Endothelial cell of umbilical vein (primary cell): Measurements from ENCODE around the gene LRP10. TPM values are rescaled to one million over a fixed set of nuclear protein-coding genes. Genes with fewer than 3 reads are reported as not detected.
A peak's percentile ranks its signal among the peaks of the same experiment; 100 is the strongest.

ENCODE experiments used
- BruUV-seq: library from RNA; stranded (reverse); fragments of 400-500 nt; replicated peaks from 2 replicates; lab custom pipeline; 2021; lab: Mats Ljungman, UMichigan
- CTCF ChIA-PET: fragments of 300-600, 350-600 bp; sonication (Branson Sonifier 250); formaldehyde crosslinking; loops from one replicate; lab custom pipeline; 2021; ENCODE audit warnings: antibody characterized with exemption, inconsistent platforms; lab: Charles Lee
- POLR2A ChIA-PET: fragments of 300-600, 350-600 bp; sonication (Branson Sonifier 250); formaldehyde crosslinking; loops from one replicate; lab custom pipeline; 2021; ENCODE audit warnings: antibody characterized with exemption, inconsistent platforms; lab: Charles Lee
- DNase-seq: peaks from one replicate; pipeline ENCODE4 v3.0.0-alpha.2; 2011; ENCODE audit warnings: low read depth, low spot score
- FAIRE-seq: peaks from 2 replicates; lab custom pipeline; 2011; peaks lifted over from hg19 to GRCh38; lab: Jason Lieb, UNC
- H2AFZ ChIP-seq: 2 replicates; pipeline ENCODE4 v1.6.0; 2012; ENCODE audit warnings: low read depth, low read length, control low read depth, inconsistent platforms
- H3K27ac ChIP-seq: 2 replicates; pipeline ENCODE4 v1.5.1; 2011; ENCODE audit warnings: low read depth, mild to moderate bottlenecking, control low read depth, low read length, moderate library complexity; ENCODE audit not compliant: insufficient read depth
- H3K27me3 ChIP-seq, 2 experiments: 2 replicates each; pipeline versions ENCODE4 v1.6.0 to v1.6.1; 2011; ENCODE audit warnings: low read length in 2 of 2, mixed read lengths in 1 of 2; ENCODE audit not compliant: control insufficient read depth in 2 of 2, insufficient read depth in 2 of 2
- H3K36me3 ChIP-seq, 2 experiments: 2 replicates in 1 of 2; 3 replicates in 1 of 2; pipeline ENCODE4 v1.5.1; 2011; ENCODE audit warnings: low read length in 2 of 2, mild to moderate bottlenecking in 1 of 2, moderate library complexity in 1 of 2; ENCODE audit not compliant: control insufficient read depth in 2 of 2, insufficient read depth in 2 of 2; ENCODE audit errors: extremely low read depth in 1 of 2
- H3K4me1 ChIP-seq: 3 replicates; pipeline ENCODE4 v1.5.1; 2011; ENCODE audit warnings: mild to moderate bottlenecking, low read length; ENCODE audit not compliant: control insufficient read depth, insufficient read depth; ENCODE audit errors: extremely low read depth
- H3K4me2 ChIP-seq: 2 replicates; pipeline ENCODE4 v1.6.1; 2011; ENCODE audit warnings: low read length, control low read depth, mixed read lengths; ENCODE audit not compliant: insufficient read depth
- H3K4me3 ChIP-seq, 3 experiments: fragments of 200-600 bp in 1 of 3; sonication (generic), shearing (Covaris generic) in 1 of 3; replicated peaks in 1 of 3; 2 replicates each; pipeline ENCODE4 v1.5.1; 2011 to 2016; ENCODE audit warnings: control low read depth in 3 of 3, low read length in 3 of 3, mild to moderate bottlenecking in 2 of 3, inconsistent platforms in 1 of 3, low read depth in 1 of 3, moderate library complexity in 1 of 3; ENCODE audit not compliant: insufficient read depth in 1 of 3
- H3K79me2 ChIP-seq: 2 replicates; pipeline ENCODE4 v1.6.0; 2012; ENCODE audit warnings: low read length, inconsistent platforms; ENCODE audit not compliant: control insufficient read depth, insufficient read depth
- H3K9ac ChIP-seq: replicated peaks from 2 replicates; pipeline ENCODE3; 2011; ENCODE audit warnings: low read length, control low read depth; ENCODE audit not compliant: insufficient read depth; ENCODE audit errors: extremely low read depth
- H3K9me1 ChIP-seq: replicated peaks from 3 replicates; pipeline ENCODE4 v1.6.0; 2011; ENCODE audit warnings: mild to moderate bottlenecking, low read length; ENCODE audit not compliant: control insufficient read depth, insufficient read depth; ENCODE audit errors: extremely low read depth
- H3K9me3 ChIP-seq: replicated peaks from 2 replicates; pipeline ENCODE4 v1.5.1; 2012; ENCODE audit warnings: low read length, inconsistent platforms; ENCODE audit not compliant: control insufficient read depth, insufficient read depth
- H4K20me1 ChIP-seq: replicated peaks from 2 replicates; pipeline ENCODE3; 2011; ENCODE audit warnings: mild to moderate bottlenecking, low read length; ENCODE audit not compliant: control insufficient read depth, insufficient read depth; ENCODE audit errors: extremely low read depth
- CTCF ChIP-seq, 2 donors: IDR thresholded peaks; 1 replicate in 1 of 2; 2 replicates in 1 of 2; pipeline ENCODE4 v1.5.1; 2011; ENCODE audit warnings: low read length in 2 of 2, mild to moderate bottlenecking in 2 of 2, moderate library complexity in 2 of 2, control low read depth in 1 of 2, inconsistent platforms in 1 of 2, low read depth in 1 of 2; ENCODE audit not compliant: insufficient read depth in 1 of 2; ENCODE audit errors: extremely low read depth in 1 of 2
- EZH2 ChIP-seq: IDR thresholded peaks from 2 replicates; pipeline ENCODE4 v1.6.1; 2012; ENCODE audit warnings: borderline replicate concordance, low read depth, mild to moderate bottlenecking, moderate library complexity, low read length, inconsistent platforms; ENCODE audit not compliant: severe bottlenecking
- FOS ChIP-seq: IDR thresholded peaks from 2 replicates; pipeline ENCODE4 v1.6.1; 2011; ENCODE audit warnings: mild to moderate bottlenecking, low read length, moderate library complexity, borderline replicate concordance; ENCODE audit not compliant: insufficient read depth
- JUN ChIP-seq: IDR thresholded peaks from 2 replicates; pipeline ENCODE4 v1.6.1; 2011; ENCODE audit warnings: borderline replicate concordance, low read depth; ENCODE audit not compliant: insufficient read length, insufficient read depth
- MYC ChIP-seq: IDR thresholded peaks from one replicate; pipeline ENCODE4 v1.6.1; 2011; ENCODE audit warnings: mild to moderate bottlenecking, low read depth, low read length
- POLR2A ChIP-seq: IDR thresholded peaks from 2 replicates; pipeline ENCODE4 v1.6.1; 2012; ENCODE audit warnings: low read depth, mild to moderate bottlenecking, control low read depth, low read length
- POLR2AphosphoS5 ChIP-seq: IDR thresholded peaks from 2 replicates; pipeline ENCODE4 v1.6.1; 2012; ENCODE audit warnings: low read depth, mild to moderate bottlenecking, control low read depth, low read length, moderate library complexity; ENCODE audit not compliant: insufficient read depth
- dilution Hi-C: fragments of 300-500 bp; cut with MboI; formaldehyde crosslinking; loops from one replicate; pipeline ENCODE4 v1.15.0; 2019; ENCODE audit warnings: low sequenced_read_pairs; ENCODE audit not compliant: extremely low pct_ligation_motif_present
- intact Hi-C: fragments of 100-400 bp; cut with micrococcal nuclease; formaldehyde crosslinking; loops from one replicate; pipeline ENCODE4 v1.10.0; 2022
- polyA plus RNA-seq, 4 experiments: library from polyadenylated mRNA; depleted of rRNA in 3 of 4; stranded (reverse) in 3 of 4; unstranded in 1 of 4; fragments of >200 nt; gene quantifications; 2 replicates each; pipeline versions ENCODE4 v1.2.1 to v1.2.3, GENCODE V29; 2011 to 2012; ENCODE audit warnings: missing spikeins in 1 of 4
- small RNA-seq: library from RNA; depleted of rRNA; stranded (forward); fragments of <200 nt; gene quantifications from one replicate; pipeline ENCODE3, GENCODE V24; 2012; ENCODE audit warnings: low replicate concordance, low read depth; ENCODE audit not compliant: insufficient read depth, insufficient read length
- total RNA-seq: library from RNA; stranded (reverse); gene quantifications from 2 replicates; pipeline ENCODE4 v1.2.3, GENCODE V29; 2021

Gene LRP10
- total and polyA plus RNA-seq, 2 donors (not counting 3 experiments of a cell fraction or from before 2014, with no cell fraction given) = 123 to 157 TPM

- TF ChIP-seq POLR2AphosphoS5 (no peak), MYC (no peak), FOS (no peak), POLR2A (no peak), JUN (no peak), CTCF (IDR thresholded peaks at IDR 0.05; ENCODE audit: extremely low read depth in 1 of 2, insufficient read depth in 1 of 2, low read depth in 1 of 2, low read length in 2 of 2) (no peak), EZH2 (no peak)
- peak overlapping the region; percentile 48 for H3K27ac ChIP-seq
- H3K9me3 ChIP-seq = no peaks in the 10 kb centered on the region
- H3K36me3 ChIP-seq = peaks cover 0 to 4% of the 10 kb centered on the region in 2 experiments
- dilution Hi-C loops = no loop called here
- CTCF ChIA-PET = interaction anchor here (0.7 to 3.1 kb wide), 27 partner anchors 11 to 369 kb away, joined by 3 to 46 read pairs (median 5); partner anchors contain the start of genes AJUBA, HAUS4 and RBM23
- peak overlapping the region; percentile 76 for H2AFZ ChIP-seq
- H3K4me2 ChIP-seq = peak overlapping the region; percentile 89
- BruUV-seq = no TSS peak
- peak overlapping the region; percentile 13 to 66 (median 18) for H3K4me3 ChIP-seq
- POLR2A ChIA-PET = interaction anchor here (0.6 to 1.9 kb wide), 8 partner anchors 10 to 386 kb away, joined by 3 to 12 read pairs (median 5); partner anchors contain the start of genes AJUBA, HAUS4 and RBM23
- no peak for DNase-seq
- H3K27me3 ChIP-seq = no peaks in the 10 kb centered on the region
- H3K9ac ChIP-seq = peak overlapping the region; percentile 52
- intact Hi-C loops = loop anchor here (1.0 to 5.0 kb wide), 8 partner anchors 11 to 1182 kb away; partner anchors contain the start of genes CDH24, DAD1, DCAF11 and NRL
- H3K4me1 ChIP-seq = peaks cover 16% of the 10 kb centered on the region
- peaks cover 16% of the 10 kb centered on the region for H3K79me2 ChIP-seq
- H3K9me1 ChIP-seq = no peaks in the 10 kb centered on the region
- FAIRE-seq = no peak
- H4K20me1 ChIP-seq = no peaks in the 10 kb centered on the region
Observed at GRCh38 chr14:22929961-22930364, 58.4 kb downstream of the LRP10 start.

Small RNA genes within 50 kb of the gene (small RNA-seq; reads per million reads assigned to genes)
- gene RF00019 = not detected

Other genes with a start within 250 kb of the LRP10 start
- gene OR6J1, start 227.4 kb upstream of the LRP10 start, total RNA-seq = not detected in 2 replicates
- gene OR6J1, start 227.4 kb upstream of the LRP10 start, polyA plus RNA-seq = not detected in 2 replicates
- gene OXA1L, start 105.1 kb upstream of the LRP10 start, total RNA-seq = 200 and 212 TPM in 2 replicates
- gene OXA1L, start 105.1 kb upstream of the LRP10 start, polyA plus RNA-seq = 294 and 328 TPM in 2 replicates
- gene SLC7A7, start 56.3 kb upstream of the LRP10 start, total RNA-seq = 18.5 and 22.5 TPM in 2 replicates
- gene SLC7A7, start 56.3 kb upstream of the LRP10 start, polyA plus RNA-seq = 94.0 and 103 TPM in 2 replicates
- gene MRPL52, start 41.9 kb upstream of the LRP10 start, total RNA-seq = 174 TPM in 2 replicates
- gene MRPL52, start 41.9 kb upstream of the LRP10 start, polyA plus RNA-seq = 81.1 and 127 TPM in 2 replicates
- 603 and 615 TPM in 2 replicates for gene MMP14, start 35.2 kb upstream of the LRP10 start, total RNA-seq
- gene MMP14, start 35.2 kb upstream of the LRP10 start, polyA plus RNA-seq = 501 and 506 TPM in 2 replicates
- 0.33 TPM in 1 of 2 replicates, not detected in the other for gene REM2, start 11.5 kb downstream of the LRP10 start, total RNA-seq
- 0.06 TPM in 1 of 2 replicates, not detected in the other for gene REM2, start 11.5 kb downstream of the LRP10 start, polyA plus RNA-seq
- 61.0 and 68.9 TPM in 2 replicates for gene RBM23, start 47.4 kb downstream of the LRP10 start, total RNA-seq
- 67.7 and 73.3 TPM in 2 replicates for gene RBM23, start 47.4 kb downstream of the LRP10 start, polyA plus RNA-seq
- 67.2 and 73.1 TPM in 2 replicates for gene PRMT5, start 57.6 kb downstream of the LRP10 start, total RNA-seq
- 185 and 197 TPM in 2 replicates for gene PRMT5, start 57.6 kb downstream of the LRP10 start, polyA plus RNA-seq
- gene HAUS4, start 85.3 kb downstream of the LRP10 start, total RNA-seq = 33.8 and 37.4 TPM in 2 replicates
- gene HAUS4, start 85.3 kb downstream of the LRP10 start, polyA plus RNA-seq = 23.5 and 30.3 TPM in 2 replicates
- gene AJUBA, start 110.8 kb downstream of the LRP10 start, total RNA-seq = 54.1 and 61.7 TPM in 2 replicates
- 50.0 and 50.7 TPM in 2 replicates for gene AJUBA, start 110.8 kb downstream of the LRP10 start, polyA plus RNA-seq
- 5.4 and 7.1 TPM in 2 replicates for gene C14orf93, start 138.4 kb downstream of the LRP10 start, total RNA-seq
- 9.2 and 10.0 TPM in 2 replicates for gene C14orf93, start 138.4 kb downstream of the LRP10 start, polyA plus RNA-seq
- gene PSMB5, start 163.2 kb downstream of the LRP10 start, total RNA-seq = 214 and 236 TPM in 2 replicates
- gene PSMB5, start 163.2 kb downstream of the LRP10 start, polyA plus RNA-seq = 459 and 464 TPM in 2 replicates
- gene PSMB11, start 170.5 kb downstream of the LRP10 start, total RNA-seq = not detected in 2 replicates
- not detected in 2 replicates for gene PSMB11, start 170.5 kb downstream of the LRP10 start, polyA plus RNA-seq
- 20.2 and 21.7 TPM in 2 replicates for gene CDH24, start 185.8 kb downstream of the LRP10 start, total RNA-seq
- 52.9 and 63.1 TPM in 2 replicates for gene CDH24, start 185.8 kb downstream of the LRP10 start, polyA plus RNA-seq
- 220 and 240 TPM in 2 replicates for gene ACIN1, start 223.4 kb downstream of the LRP10 start, total RNA-seq
- gene ACIN1, start 223.4 kb downstream of the LRP10 start, polyA plus RNA-seq = 136 and 146 TPM in 2 replicates
- 55.5 and 58.3 TPM in 2 replicates for gene C14orf119, start 223.8 kb downstream of the LRP10 start, total RNA-seq
- gene C14orf119, start 223.8 kb downstream of the LRP10 start, polyA plus RNA-seq = 60.5 and 78.7 TPM in 2 replicates
- not detected in 2 replicates for gene CIROP, start 233.2 kb downstream of the LRP10 start, total RNA-seq
- gene CIROP, start 233.2 kb downstream of the LRP10 start, polyA plus RNA-seq = not detected in 2 replicates
- not detected in 2 replicates for gene CEBPE, start 247.5 kb downstream of the LRP10 start, total RNA-seq
- not detected in 2 replicates for gene CEBPE, start 247.5 kb downstream of the LRP10 start, polyA plus RNA-seq